A549 (cell line): Measurements from ENCODE around the gene ZC3H10. TPM values are rescaled to one million over a fixed set of nuclear protein-coding genes. Genes with fewer than 3 reads are reported as not detected.

ENCODE experiments used
- ATAC-seq, 2 experiments: fragments of 200-7000 bp in 1 of 2; fragments of >200 bp in 1 of 2; cut with Nextera tagmentation in 1 of 2; cut with Tn5 transposase in 1 of 2; 3 replicates each; pipeline versions ENCODE4 v1.8.0 to v1.9.1; 2018 to 2020; ENCODE audit warnings: mild to moderate bottlenecking in 1 of 2, moderate library complexity in 1 of 2
- CTCF ChIA-PET: fragments of 300-600 bp; sonication (Branson Sonifier 250); formaldehyde crosslinking; extraction: SDS; loops from one replicate; lab custom pipeline; 2021; ENCODE audit warnings: antibody characterized with exemption, inconsistent platforms; lab: Yijun Ruan, JAX
- POLR2A ChIA-PET: fragments of 350-600 bp; formaldehyde crosslinking; extraction: SDS; loops from one replicate; lab custom pipeline; 2021; ENCODE audit warnings: antibody characterized with exemption, inconsistent platforms; lab: Yijun Ruan, JAX
- DNase-seq, 2 experiments: peaks; one replicate each; pipeline versions ENCODE4 v3.0.0 to v3.0.0-alpha.2; 2011 to 2016; ENCODE audit warnings: low read depth in 1 of 2, low spot score in 1 of 2
- FAIRE-seq: peaks from 2 replicates; lab custom pipeline; 2011; peaks lifted over from hg19 to GRCh38; lab: Jason Lieb, UNC
- H3K27ac ChIP-seq, 2 experiments: fragments of >200 bp; sonication (Bioruptor Twin); formaldehyde crosslinking; 3 replicates each; pipeline ENCODE4 v1.5.1; 2016 to 2017
- H3K4me1 ChIP-seq: fragments of >200 bp; sonication (Bioruptor Twin); formaldehyde crosslinking; 3 replicates; pipeline ENCODE4 v1.6.1; 2016
- H3K4me2 ChIP-seq: fragments of >200 bp; sonication (Bioruptor Twin); formaldehyde crosslinking; 3 replicates; pipeline ENCODE4 v1.6.1; 2016
- H3K4me3 ChIP-seq: fragments of >200 bp; sonication (Bioruptor Twin); formaldehyde crosslinking; 3 replicates; pipeline ENCODE4 v1.5.1; 2016
- H3K9me3 ChIP-seq: fragments of >200 bp; sonication (Bioruptor Twin); formaldehyde crosslinking; 3 replicates; pipeline ENCODE4 v1.6.1; 2016
- EP300 ChIP-seq, 2 experiments: fragments of >200 bp; sonication (Bioruptor Twin); formaldehyde crosslinking; IDR thresholded peaks; 2 replicates in 1 of 2; 3 replicates in 1 of 2; pipeline ENCODE4 v1.6.1; 2016 to 2017
- KDM1A ChIP-seq: fragments of 200-600 bp; sonication (generic); IDR thresholded peaks from 2 replicates; pipeline ENCODE4 v1.6.1; 2016; ENCODE audit warnings: low read depth, mild to moderate bottlenecking
- MAFK ChIP-seq: fragments of 450-650 bp; IDR thresholded peaks from 2 replicates; pipeline ENCODE4 v1.6.1; 2014; ENCODE audit not compliant: partially characterized antibody
- NFE2L2 ChIP-seq: fragments of 150-350 bp; conservative IDR thresholded peaks from 2 replicates; pipeline ENCODE4 v1.6.1; 2014; ENCODE audit warnings: low read length
- NR3C1 ChIP-seq: fragments of >200 bp; sonication (Bioruptor Twin); formaldehyde crosslinking; IDR thresholded peaks from 3 replicates; pipeline ENCODE4 v1.6.1; 2017
- RAD21 ChIP-seq, 2 experiments: fragments of >200 bp in 1 of 2; sonication (Bioruptor Twin) in 1 of 2; formaldehyde crosslinking in 1 of 2; IDR thresholded peaks in 1 of 2; conservative IDR thresholded peaks in 1 of 2; 2 replicates in 1 of 2; 3 replicates in 1 of 2; pipeline ENCODE4 v1.6.1; 2012 to 2018; ENCODE audit warnings: inconsistent platforms in 1 of 2
- RCOR1 ChIP-seq: fragments of 150-350 bp; IDR thresholded peaks from 2 replicates; pipeline ENCODE4 v1.6.1; 2014; ENCODE audit warnings: antibody characterized with exemption, low read length, low read depth
- SREBF2 ChIP-seq: fragments of 450-650 bp; IDR thresholded peaks from 2 replicates; pipeline ENCODE4 v1.6.1; 2014; ENCODE audit warnings: mild to moderate bottlenecking, moderate library complexity
- WGBS: methylation state at CpG from one replicate; pipeline ENCODE4 v1.1.6; 2017; ENCODE audit errors: missing lambda C conversion rate; 5-methylcytosine and 5-hydroxymethylcytosine counted together
- polyA plus RNA-seq, 4 experiments: library from polyadenylated mRNA; depleted of rRNA in 3 of 4; stranded (reverse); fragments of >200 nt; fragmentation: RNase III in 1 of 4; extraction: RNeasy Plus Mini Kit Qiagen cat#74134 plus additional on column Dnase treatment in 1 of 4; gene quantifications; 2 replicates in 3 of 4; 3 replicates in 1 of 4; pipeline ENCODE4 v1.2.3, GENCODE V29; 2011 to 2017
- TF ChIP-seq, protein P1 (sequence below): fragments of >200 bp; sonication (Bioruptor Twin); formaldehyde crosslinking; IDR thresholded peaks from 3 replicates; pipeline ENCODE4 v1.5.1; 2016
- TF ChIP-seq, protein P2 (sequence below): fragments of >200 bp; sonication (Bioruptor Twin); formaldehyde crosslinking; IDR thresholded peaks from 2 replicates; pipeline ENCODE4 v1.6.1; 2016

ZC3H10 gene
- polyA plus RNA-seq, 2 of the 4 experiments (the other 2 are of a cell fraction): 2.1 to 3.2 TPM

DNA sequence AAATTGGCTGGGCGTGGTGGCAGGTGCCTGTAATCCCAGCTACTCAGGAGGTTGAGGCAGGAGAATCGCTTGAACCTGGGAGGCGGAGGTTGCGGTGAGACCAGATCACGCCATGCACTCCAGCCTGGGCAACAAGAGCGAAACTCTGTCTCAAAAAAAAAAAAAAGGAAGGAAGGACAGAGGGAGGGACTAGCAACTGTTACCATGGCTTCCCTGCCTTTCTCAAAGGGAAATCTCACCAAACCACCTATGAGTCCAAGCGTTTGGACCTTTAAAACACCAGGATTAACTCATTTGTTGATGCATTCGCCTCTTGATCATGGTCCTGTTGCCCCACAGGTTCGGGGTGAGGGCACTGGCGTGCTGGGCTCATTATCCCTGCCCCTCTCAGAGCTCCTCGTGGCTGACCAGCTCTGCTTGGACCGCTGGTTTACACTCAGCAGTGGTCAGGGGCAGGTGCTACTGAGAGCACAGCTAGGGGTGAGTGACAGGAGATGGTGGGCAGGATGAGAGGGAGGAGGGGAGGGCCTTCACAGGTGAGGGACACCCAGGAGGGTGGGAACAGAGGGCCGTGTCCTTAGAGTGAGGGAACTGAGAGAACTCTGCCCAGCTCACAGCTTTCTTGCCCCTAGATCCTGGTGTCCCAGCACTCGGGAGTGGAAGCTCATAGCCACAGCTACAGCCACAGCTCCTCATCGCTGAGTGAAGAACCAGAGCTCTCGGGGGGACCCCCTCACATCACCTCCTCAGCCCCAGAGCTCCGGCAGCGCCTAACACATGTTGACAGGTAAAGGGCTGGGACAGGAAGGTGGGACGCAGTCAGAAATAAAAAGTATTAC lies 24.1 kb downstream of the ZC3H10 start:
- ChIA-PET POLR2A (interaction anchor here (0.7 to 1.4 kb wide), 4 partner anchors 10 to 47 kb away, joined by 3 to 5 read pairs (median 4); partner anchors contain the start of genes ESYT1, MYL6B and SMARCC2), CTCF (interaction anchor here (0.8 to 3.8 kb wide), 7 partner anchors 9 to 63 kb away, joined by 3 to 15 read pairs (median 4); partner anchors contain the start of genes MYL6B and SMARCC2)
- Histone ChIP-seq H3K4me1 (no peaks in the 10 kb centered on the region), H3K4me3 (no peak overlapping the region), H3K27ac (no peak overlapping the region), H3K4me2 (no peak overlapping the region), H3K9me3 (no peaks in the 10 kb centered on the region)
- FAIRE-seq (no peak), ATAC-seq (0 out of 6 replicates have a peak, but pooled peaks of 1 of the 2 experiments have one; percentile 19), DNase-seq (no peak)
- 92% methylated on average over 18 of the region's 19 CpGs for WGBS
- TF ChIP-seq, protein P1, sequence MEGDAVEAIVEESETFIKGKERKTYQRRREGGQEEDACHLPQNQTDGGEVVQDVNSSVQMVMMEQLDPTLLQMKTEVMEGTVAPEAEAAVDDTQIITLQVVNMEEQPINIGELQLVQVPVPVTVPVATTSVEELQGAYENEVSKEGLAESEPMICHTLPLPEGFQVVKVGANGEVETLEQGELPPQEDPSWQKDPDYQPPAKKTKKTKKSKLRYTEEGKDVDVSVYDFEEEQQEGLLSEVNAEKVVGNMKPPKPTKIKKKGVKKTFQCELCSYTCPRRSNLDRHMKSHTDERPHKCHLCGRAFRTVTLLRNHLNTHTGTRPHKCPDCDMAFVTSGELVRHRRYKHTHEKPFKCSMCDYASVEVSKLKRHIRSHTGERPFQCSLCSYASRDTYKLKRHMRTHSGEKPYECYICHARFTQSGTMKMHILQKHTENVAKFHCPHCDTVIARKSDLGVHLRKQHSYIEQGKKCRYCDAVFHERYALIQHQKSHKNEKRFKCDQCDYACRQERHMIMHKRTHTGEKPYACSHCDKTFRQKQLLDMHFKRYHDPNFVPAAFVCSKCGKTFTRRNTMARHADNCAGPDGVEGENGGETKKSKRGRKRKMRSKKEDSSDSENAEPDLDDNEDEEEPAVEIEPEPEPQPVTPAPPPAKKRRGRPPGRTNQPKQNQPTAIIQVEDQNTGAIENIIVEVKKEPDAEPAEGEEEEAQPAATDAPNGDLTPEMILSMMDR: no peak
- TF ChIP-seq NR3C1 (no peak), RCOR1 (no peak)

DNA sequence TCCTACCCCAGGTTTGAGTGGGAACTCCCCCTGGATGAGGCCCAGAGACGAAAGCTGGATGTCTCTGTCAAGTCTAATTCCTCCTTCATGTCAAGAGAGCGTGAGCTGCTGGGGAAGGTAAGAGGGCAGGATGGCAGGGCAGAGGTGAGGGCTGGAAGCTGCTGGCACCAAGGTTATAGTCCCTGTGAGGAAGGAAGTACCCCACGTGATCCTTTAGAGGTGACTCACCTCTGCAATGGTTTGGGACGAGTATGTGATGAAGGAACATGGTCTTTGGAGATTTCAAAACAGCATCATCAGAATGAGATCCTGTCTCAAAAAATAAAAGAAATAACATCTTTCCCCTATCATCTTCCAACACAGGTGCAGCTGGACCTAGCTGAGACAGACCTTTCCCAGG lies 25.2 kb downstream of the ZC3H10 start:
- Histone ChIP-seq H3K4me1 (no peaks in the 10 kb centered on the region), H3K27ac (no peak overlapping the region), H3K4me2 (no peak overlapping the region), H3K9me3 (no peaks in the 10 kb centered on the region), H3K4me3 (no peak overlapping the region)
- TF ChIP-seq SREBF2 (no peak), NFE2L2 (no peak), EP300 (IDR thresholded peaks at IDR 0.05) (no peak), KDM1A (no peak)
- TF ChIP-seq, protein P2, sequence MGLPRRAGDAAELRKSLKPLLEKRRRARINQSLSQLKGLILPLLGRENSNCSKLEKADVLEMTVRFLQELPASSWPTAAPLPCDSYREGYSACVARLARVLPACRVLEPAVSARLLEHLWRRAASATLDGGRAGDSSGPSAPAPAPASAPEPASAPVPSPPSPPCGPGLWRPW: no peak
- ATAC-seq (0 out of 6 replicates have a peak, but pooled peaks of 1 of the 2 experiments have one; percentile 26), FAIRE-seq (no peak), DNase-seq (no peak)
- ChIA-PET CTCF (interaction anchor here (0.7 to 2.4 kb wide), 7 partner anchors 8 to 64 kb away, joined by 3 to 8 read pairs (median 5); partner anchors contain the start of gene SMARCC2), POLR2A (no interaction called here)
- WGBS: 73% methylated on average over 4 of the region's 4 CpGs

DNA sequence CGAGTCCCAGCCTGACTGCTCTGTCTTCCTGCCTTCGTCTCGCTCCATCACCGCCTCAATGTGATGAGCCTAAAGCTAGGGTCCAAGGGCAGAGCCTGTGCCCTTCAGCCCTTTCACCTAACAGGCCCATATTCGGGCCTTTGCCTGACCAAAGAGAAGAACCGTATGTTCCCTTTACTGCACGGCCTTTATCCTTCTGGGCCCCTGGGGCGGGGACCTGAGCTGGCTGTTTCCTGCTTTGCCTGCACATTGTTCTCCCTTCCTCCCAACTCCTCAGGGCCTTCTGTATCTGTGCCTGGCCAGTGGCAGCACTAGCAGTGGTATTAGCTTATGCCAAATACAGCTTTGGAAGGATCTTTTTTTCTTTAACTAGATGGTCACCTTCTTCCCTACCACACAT lies 25.8 kb downstream of the ZC3H10 start:
- POLR2A ChIA-PET: interaction anchor here (1.5 kb wide), 1 partner anchor 16 kb away, joined by 7 read pairs; the partner anchor contains the start of gene ESYT1
- 90% methylated on average over 8 of the region's 8 CpGs for WGBS
- no peak for FAIRE-seq

DNA sequence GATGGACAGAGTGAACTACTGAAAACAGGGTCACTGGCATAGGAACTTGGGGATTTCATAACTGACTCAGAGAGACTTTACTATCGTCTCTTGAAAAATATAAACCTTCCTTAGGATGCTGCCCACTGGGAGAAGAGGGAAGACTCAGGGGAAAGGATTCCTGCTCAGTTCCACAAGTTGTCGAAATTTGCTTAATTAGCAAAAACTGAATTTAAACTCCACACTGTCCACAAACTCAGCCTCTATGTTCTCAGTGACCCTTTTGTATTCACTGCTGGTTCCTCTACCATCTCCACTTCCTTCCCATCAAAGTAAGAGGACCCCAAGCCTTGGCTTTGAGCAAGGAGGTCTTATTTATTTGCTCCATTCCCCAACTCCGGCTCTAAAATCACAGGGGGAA lies 27.2 kb downstream of the ZC3H10 start:
- FAIRE-seq (no peak), ATAC-seq (no peak), DNase-seq (no peak)
- H3K9me3 ChIP-seq: no peaks in the 10 kb centered on the region
- no peak overlapping the region for H3K27ac ChIP-seq
- 93% methylated on average over 3 of the region's 3 CpGs for WGBS
- no peak overlapping the region for H3K4me3 ChIP-seq
- TF ChIP-seq RAD21 (conservative IDR thresholded peaks at IDR 0.05 in 1 of 2, IDR thresholded peaks at IDR 0.05 in 1 of 2) (no peak), MAFK (peak; percentile 92)
- no peak overlapping the region for H3K4me2 ChIP-seq
- POLR2A ChIA-PET: interaction anchor here (0.5 to 1.5 kb wide), 2 partner anchors 17 to 120 kb away, joined by 3 to 7 read pairs; partner anchors contain the start of gene ESYT1
- CTCF ChIA-PET: interaction anchor here (0.6 to 2.1 kb wide), 6 partner anchors 9 to 36 kb away, joined by 3 to 7 read pairs (median 4); partner anchors contain the start of gene ZC3H10
- H3K4me1 ChIP-seq: no peaks in the 10 kb centered on the region

More for the DNA sequence above, 25.8 kb downstream of the ZC3H10 start:
- Histone ChIP-seq H3K4me1 (no peaks in the 10 kb centered on the region), H3K4me3 (no peak overlapping the region), H3K9me3 (no peaks in the 10 kb centered on the region), H3K27ac (no peak overlapping the region)
- no peak for ATAC-seq
- TF ChIP-seq RAD21 (conservative IDR thresholded peaks at IDR 0.05 in 1 of 2, IDR thresholded peaks at IDR 0.05 in 1 of 2): no peak
- TF ChIP-seq, all 56 proteins: peak for 0
- no peak overlapping the region for H3K4me2 ChIP-seq
- DNase-seq: no peak
- CTCF ChIA-PET: interaction anchor here (0.7 to 2.4 kb wide), 8 partner anchors 10 to 191 kb away, joined by 3 to 8 read pairs (median 5); partner anchors contain the start of genes SMARCC2 and ZC3H10
